GM12873 (cell line): ENCODE measurements around the gene DUOXA2.

Experiments
- CTCF ChIP-seq: IDR thresholded peaks from 2 replicates; pipeline ENCODE4 v1.5.1; 2012; ENCODE audit warnings: low read depth, mild to moderate bottlenecking, moderate library complexity, low read length, control low read depth; ENCODE audit not compliant: insufficient read depth; ENCODE audit errors: missing control alignments

The DUOXA2 gene

DNA sequence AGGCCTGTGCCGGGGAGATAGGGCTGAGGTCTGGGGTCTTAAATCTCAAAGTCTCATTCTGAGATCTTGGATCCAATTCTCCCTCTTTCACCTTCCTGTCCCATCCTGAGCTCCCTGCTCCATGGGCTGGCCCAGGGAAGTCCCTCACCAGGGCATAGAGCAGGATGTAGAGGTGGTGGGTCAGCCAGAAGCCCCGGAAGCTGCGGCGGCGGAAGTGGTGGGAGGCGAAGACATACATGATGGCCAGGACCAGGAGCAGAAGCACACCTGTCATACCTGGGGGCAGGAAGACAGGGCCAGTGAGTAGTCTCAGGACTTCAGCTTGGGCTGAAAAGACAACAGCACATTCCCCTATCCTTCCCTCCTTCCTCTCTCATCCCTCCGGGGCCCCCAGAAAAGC, 16.7 kb upstream of the DUOXA2 start:
- TF ChIP-seq CTCF, result no peak

DNA sequence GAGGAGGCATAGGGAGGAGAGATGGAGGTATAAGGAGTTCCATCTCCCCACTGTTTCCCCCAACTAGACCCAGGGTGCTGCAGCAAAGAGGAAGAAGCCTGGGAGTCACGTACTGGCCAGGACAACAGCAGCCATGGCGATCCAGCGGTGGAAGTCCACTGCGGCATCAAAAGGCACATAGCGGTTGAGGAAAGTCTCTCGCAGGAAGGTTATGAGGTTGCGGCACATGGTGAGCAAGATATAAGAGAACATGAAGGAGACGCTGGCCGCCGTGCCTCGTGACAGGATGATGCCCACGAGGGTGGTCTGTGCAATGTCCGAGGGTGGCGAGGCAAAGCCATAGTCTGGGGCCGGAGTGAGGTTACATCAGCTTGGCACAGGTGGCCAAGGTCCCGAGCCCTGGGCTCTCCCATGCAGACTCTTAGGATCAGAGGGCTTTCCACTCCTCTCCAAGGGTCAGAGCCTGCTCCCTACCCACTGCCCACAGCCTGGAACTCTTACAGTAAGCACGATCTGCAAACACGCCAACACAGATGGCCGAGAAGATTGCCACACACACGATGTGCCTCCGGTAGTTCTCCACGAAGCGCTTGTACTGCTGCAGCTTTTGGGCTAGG, 14.5 kb upstream of the DUOXA2 start:
- TF ChIP-seq CTCF, result no peak

GRCh38 chr15:45100884-45101625, 13.1 kb upstream of the DUOXA2 start:
- no peak for TF ChIP-seq CTCF

- TF ChIP-seq CTCF, result no peak
Measured at GRCh38 chr15:45101749-45102148, 12.4 kb upstream of the DUOXA2 start.

DNA sequence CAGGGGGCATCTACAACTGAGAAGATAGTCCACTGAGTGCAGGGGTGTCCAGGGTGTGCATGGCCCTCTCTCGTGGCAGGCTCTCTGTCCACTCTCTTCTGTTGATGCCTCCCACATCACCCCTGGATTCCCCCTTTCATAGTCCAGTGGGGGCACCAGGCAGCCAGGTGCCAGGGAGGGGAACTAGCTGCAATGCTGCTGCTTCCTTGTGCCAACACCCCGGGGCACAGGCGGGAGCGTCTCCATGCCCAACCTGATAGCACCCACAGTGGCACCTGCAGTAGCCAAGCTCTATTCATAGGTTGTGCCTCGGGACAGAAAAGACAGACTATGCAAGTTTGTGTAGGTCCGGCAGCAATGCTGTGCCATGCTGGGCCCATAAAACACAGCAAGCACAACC, 11.9 kb upstream of the DUOXA2 start:
- no peak for TF ChIP-seq CTCF

DNA sequence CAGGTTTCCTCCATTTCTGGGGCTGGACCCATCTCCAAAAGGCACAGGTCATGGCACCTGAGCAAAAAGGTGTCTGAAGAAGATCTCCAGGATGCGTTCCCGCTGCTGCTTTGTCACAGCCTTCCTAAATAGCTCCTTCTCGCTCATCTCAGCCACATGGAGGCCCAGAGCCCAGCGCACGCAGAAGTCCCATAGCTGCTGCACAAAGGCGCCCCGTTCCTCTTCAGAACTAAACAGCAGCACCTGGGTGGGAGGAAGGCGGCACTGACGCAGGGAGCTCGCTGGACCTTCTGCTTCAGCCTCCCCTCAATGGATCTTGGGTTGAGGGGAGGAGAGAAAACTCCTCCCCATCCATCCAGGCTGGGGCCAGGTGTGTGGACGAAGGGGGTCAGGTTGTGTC, 8.5 kb upstream of the DUOXA2 start:
- no peak for TF ChIP-seq CTCF

DNA sequence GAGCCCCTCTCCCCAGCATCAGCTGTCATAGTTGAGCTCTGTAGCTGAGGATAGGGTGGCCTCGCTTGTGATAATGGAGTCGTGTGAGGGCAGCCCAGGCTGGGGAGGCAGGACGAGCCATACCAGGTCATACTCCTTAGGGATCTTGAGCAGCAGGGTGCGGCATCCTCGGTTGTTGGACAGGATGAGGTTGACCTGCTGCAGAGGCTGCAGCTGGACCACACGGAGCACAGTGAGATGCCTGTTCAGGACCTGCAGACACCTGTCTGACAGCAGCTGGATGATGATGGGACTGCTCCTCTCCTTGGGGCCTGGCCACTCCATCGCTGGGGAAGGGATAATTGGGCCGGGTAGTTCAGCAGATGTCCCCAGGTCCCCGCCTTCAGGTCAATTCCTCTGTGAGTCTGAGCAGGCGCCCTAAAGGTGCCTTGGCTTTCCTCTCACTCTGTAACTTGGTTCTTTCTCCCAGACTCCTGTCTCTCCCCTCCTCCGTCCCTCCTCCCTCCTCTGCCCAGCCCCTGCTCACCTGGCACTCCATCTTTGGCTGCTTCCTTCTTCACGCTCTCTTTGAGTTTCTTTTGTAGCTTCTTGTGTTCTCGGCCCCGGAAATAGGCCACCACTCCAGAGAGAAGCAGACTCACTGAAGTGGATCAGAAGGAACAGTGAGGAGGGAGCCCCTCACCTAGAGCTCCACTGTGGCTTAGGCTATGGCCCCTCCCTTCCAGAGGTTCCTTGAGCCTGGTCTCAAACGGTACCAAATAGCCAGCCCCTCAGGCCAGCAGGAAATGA, 7.9 kb upstream of the DUOXA2 start:
- TF ChIP-seq CTCF, result no peak
